Caco-2 (cell line): ENCODE measurements around the gene COL19A1. TPM values are rescaled to one million over a fixed set of nuclear protein-coding genes. Genes with fewer than 3 reads are reported as not detected.

Experiments
- BruUV-seq: library from RNA; stranded (reverse); fragments of 400-500 nt; replicated peaks from 2 replicates; lab custom pipeline; 2021; lab: Mats Ljungman, UMichigan
- CTCF ChIA-PET: fragments of 300-600 bp; sonication (Branson Sonifier 250); formaldehyde crosslinking; loops from one replicate; lab custom pipeline; 2022; ENCODE audit warnings: antibody characterized with exemption; lab: Charles Lee
- POLR2A ChIA-PET: fragments of 300-600 bp; sonication (Branson Sonifier 250); formaldehyde crosslinking; loops from one replicate; lab custom pipeline; 2022; ENCODE audit warnings: antibody characterized with exemption; lab: Charles Lee
- DNase-seq, 2 experiments: peaks; one replicate each; pipeline versions ENCODE4 v3.0.0 to v3.0.0-alpha.2; 2020 to 2022
- H3K27me3 ChIP-seq: replicated peaks from 2 replicates; pipeline ENCODE4 v1.6.0; 2011; ENCODE audit warnings: low read length; ENCODE audit not compliant: control insufficient read depth, insufficient read depth
- H3K36me3 ChIP-seq: 2 replicates; pipeline ENCODE4 v1.5.1; 2011; ENCODE audit warnings: low read length; ENCODE audit not compliant: control insufficient read depth, insufficient read depth
- H3K4me1 ChIP-seq: fragments of 250-450 bp; sonication (Bioruptor Pico); 2 replicates; pipeline ENCODE4 v1.5.1; 2020; ENCODE audit warnings: mild to moderate bottlenecking
- H3K4me3 ChIP-seq: 2 replicates; pipeline ENCODE4 v1.5.1; 2011; ENCODE audit warnings: low read depth, mild to moderate bottlenecking, control low read depth, low read length
- H3K9me3 ChIP-seq: fragments of 250-450 bp; sonication (Bioruptor Pico); 2 replicates; pipeline ENCODE4 v1.5.1; 2020; ENCODE audit warnings: mild to moderate bottlenecking, moderate library complexity
- H3K27ac Mint-ChIP-seq: one replicate; pipeline ENCODE4 v1.8.0; 2022; ENCODE audit warnings: mixed read lengths; ENCODE audit not compliant: unreplicated experiment
- H3K27me3 Mint-ChIP-seq: one replicate; pipeline ENCODE4 v1.8.0; 2022; ENCODE audit warnings: mixed read lengths; ENCODE audit not compliant: insufficient read depth, unreplicated experiment
- H3K36me3 Mint-ChIP-seq: one replicate; pipeline ENCODE4 v1.8.0; 2022; ENCODE audit warnings: mild to moderate bottlenecking, mixed read lengths; ENCODE audit not compliant: insufficient read depth, unreplicated experiment
- H3K4me1 Mint-ChIP-seq: one replicate; pipeline ENCODE4 v1.8.0; 2022; ENCODE audit warnings: low read depth, mixed read lengths; ENCODE audit not compliant: unreplicated experiment
- H3K4me3 Mint-ChIP-seq: one replicate; pipeline ENCODE4 v1.8.0; 2022; ENCODE audit warnings: mild to moderate bottlenecking, moderate library complexity, mixed read lengths; ENCODE audit not compliant: unreplicated experiment
- H3K9me3 Mint-ChIP-seq: one replicate; pipeline ENCODE4 v1.8.0; 2022; ENCODE audit warnings: mixed read lengths; ENCODE audit not compliant: unreplicated experiment
- CTCF ChIP-seq, 2 experiments: fragments of 200-600 bp in 1 of 2; IDR thresholded peaks; 1 replicate in 1 of 2; 2 replicates in 1 of 2; pipeline versions ENCODE4 v1.5.1 to v1.8.0; 2011 to 2022; ENCODE audit warnings: antibody characterized with exemption in 1 of 2, control low read depth in 1 of 2, inconsistent platforms in 1 of 2, low read depth in 1 of 2, low read length in 1 of 2, mild to moderate bottlenecking in 1 of 2, moderate library complexity in 1 of 2; ENCODE audit not compliant: insufficient read depth in 1 of 2, severe bottlenecking in 1 of 2, unreplicated experiment in 1 of 2
- intact Hi-C: fragments of 100-400 bp; cut with micrococcal nuclease; formaldehyde crosslinking; loops from one replicate; pipeline ENCODE4 v1.10.0; 2022; ENCODE audit not compliant: unreplicated experiment
- total RNA-seq: library from RNA; stranded (reverse); gene quantifications from 2 replicates; pipeline ENCODE4 v1.2.3, GENCODE V29; 2022

The COL19A1 gene
- total RNA-seq, 1 experiment from 2014 or later, result not detected

GRCh38 chr6:70236343-70236742, 370.0 kb downstream of the COL19A1 start:
- POLR2A ChIA-PET, result no interaction called here
- TF ChIP-seq CTCF (IDR thresholded peaks at IDR 0.05; ENCODE audit: insufficient read depth in 1 of 2, low read depth in 1 of 2, low read length in 1 of 2, severe bottlenecking in 1 of 2, unreplicated experiment in 1 of 2), result no peak
- intact Hi-C loops, result no loop called here
- Mint-ChIP-seq H3K4me3 (no peak overlapping the region), H3K27ac (no peak overlapping the region), H3K27me3 (peaks cover 15% of the 10 kb centered on the region), H3K36me3 (no peaks in the 10 kb centered on the region), H3K4me1 (no peaks in the 10 kb centered on the region), H3K9me3 (no peaks in the 10 kb centered on the region)
- CTCF ChIA-PET, result no interaction called here
- H3K27me3 ChIP-seq, result no peaks in the 10 kb centered on the region; the same call in 1 of the 2 replicates
- DNase-seq, result no peak
- H3K4me1 ChIP-seq, result no peaks in the 10 kb centered on the region
- no peaks in the 10 kb centered on the region for H3K9me3 ChIP-seq
- no TSS peak for BruUV-seq
- no peaks in the 10 kb centered on the region for H3K36me3 ChIP-seq
- no peak overlapping the region for H3K4me3 ChIP-seq

GRCh38 chr6:70241031-70241430, 374.7 kb downstream of the COL19A1 start:
- no peaks in the 10 kb centered on the region for H3K36me3 ChIP-seq
- no peaks in the 10 kb centered on the region; the same call in 1 of the 2 replicates for H3K9me3 ChIP-seq
- intact Hi-C loops, result no loop called here
- Mint-ChIP-seq H3K4me1 (peaks cover 7% of the 10 kb centered on the region), H3K9me3 (no peaks in the 10 kb centered on the region), H3K4me3 (no peak overlapping the region), H3K27me3 (peaks cover 10% of the 10 kb centered on the region), H3K27ac (no peak overlapping the region), H3K36me3 (no peaks in the 10 kb centered on the region)
- no peak overlapping the region for H3K4me3 ChIP-seq
- no TSS peak for BruUV-seq
- POLR2A ChIA-PET, result no interaction called here
- TF ChIP-seq CTCF (IDR thresholded peaks at IDR 0.05; ENCODE audit: insufficient read depth in 1 of 2, low read depth in 1 of 2, low read length in 1 of 2, severe bottlenecking in 1 of 2, unreplicated experiment in 1 of 2), result no peak
- no peak for DNase-seq
- CTCF ChIA-PET, result no interaction called here
- no peaks in the 10 kb centered on the region for H3K27me3 ChIP-seq
- no peaks in the 10 kb centered on the region for H3K4me1 ChIP-seq

- ChIA-PET CTCF (interaction anchor here (0.7 kb wide), 1 partner anchor 38 kb away, joined by 3 read pairs; no protein-coding TSS in a partner anchor), POLR2A (no interaction called here)
- Mint-ChIP-seq H3K4me1 (peaks cover 7% of the 10 kb centered on the region), H3K27me3 (peaks cover 8% of the 10 kb centered on the region), H3K4me3 (peak overlapping the region; percentile 36), H3K9me3 (no peaks in the 10 kb centered on the region), H3K36me3 (no peaks in the 10 kb centered on the region), H3K27ac (no peak overlapping the region)
- Histone ChIP-seq H3K36me3 (no peaks in the 10 kb centered on the region), H3K4me1 (no peaks in the 10 kb centered on the region), H3K27me3 (no peaks in the 10 kb centered on the region), H3K4me3 (no peak overlapping the region), H3K9me3 (no peaks in the 10 kb centered on the region; the same call in 1 of the 2 replicates)
- no peak for DNase-seq
- no peak for TF ChIP-seq CTCF (IDR thresholded peaks at IDR 0.05; ENCODE audit: insufficient read depth in 1 of 2, low read depth in 1 of 2, low read length in 1 of 2, severe bottlenecking in 1 of 2, unreplicated experiment in 1 of 2)
- intact Hi-C loops, result no loop called here
- no TSS peak for BruUV-seq
These were observed 375.6 kb downstream of the COL19A1 start for GRCh38 chr6:70241991-70242420.
